ENCODE data around the gene CCR5.

CCR5 gene

DNA sequence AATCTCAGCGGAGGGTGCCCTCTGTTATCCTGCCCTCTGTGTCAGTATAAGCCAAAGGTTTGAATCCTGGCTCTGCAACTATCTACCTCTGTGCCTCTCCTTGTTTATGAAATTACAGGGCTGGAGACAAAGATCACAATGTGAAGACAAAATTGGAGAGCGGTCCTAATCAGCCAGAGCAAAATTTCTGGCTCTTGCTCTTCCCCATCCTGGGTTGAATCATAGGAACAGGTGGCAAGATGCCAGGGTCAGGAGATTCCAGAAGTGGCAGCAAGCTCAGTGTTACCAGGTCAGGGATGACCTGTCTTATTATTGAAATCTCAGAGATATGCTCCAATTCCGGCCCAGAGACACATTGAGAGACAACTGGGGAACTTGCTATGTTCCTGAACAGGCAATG, 19.1 kb upstream of the CCR5 start:
- H3K27me3 ChIP-seq (ENCODE audit: low read depth, low read length), result peaks cover 56% of the 10 kb centered on the region
- no peak overlapping the region for H3K27ac ChIP-seq (ENCODE audit: low read length)
- no peak overlapping the region for H3K9ac ChIP-seq (ENCODE audit: low read length)
- H3K79me2 ChIP-seq (ENCODE audit: low read length), result no peaks in the 10 kb centered on the region
- H3K9me3 ChIP-seq (ENCODE audit: insufficient read depth, low read length), result peaks cover 14% of the 10 kb centered on the region; the same call in 1 of the 2 replicates
- H3K36me3 ChIP-seq (replicated peaks; ENCODE audit: low read depth, low read length), result peaks cover 9% of the 10 kb centered on the region
- no peak overlapping the region for H3K4me2 ChIP-seq (ENCODE audit: low read length)
- H2AFZ ChIP-seq (ENCODE audit: low read depth, low read length), result no peak overlapping the region
- no peaks in the 10 kb centered on the region for H4K20me1 ChIP-seq (ENCODE audit: insufficient read depth, low read length)
- peaks cover 63% of the 10 kb centered on the region for H3K4me1 ChIP-seq (ENCODE audit: low read length)
- H3K4me3 ChIP-seq (ENCODE audit: low read length), result no peak overlapping the region
- TF ChIP-seq EZH2phosphoT487 (IDR thresholded peaks at IDR 0.05; ENCODE audit: low read depth), result no peak
- TF ChIP-seq, protein P1, sequence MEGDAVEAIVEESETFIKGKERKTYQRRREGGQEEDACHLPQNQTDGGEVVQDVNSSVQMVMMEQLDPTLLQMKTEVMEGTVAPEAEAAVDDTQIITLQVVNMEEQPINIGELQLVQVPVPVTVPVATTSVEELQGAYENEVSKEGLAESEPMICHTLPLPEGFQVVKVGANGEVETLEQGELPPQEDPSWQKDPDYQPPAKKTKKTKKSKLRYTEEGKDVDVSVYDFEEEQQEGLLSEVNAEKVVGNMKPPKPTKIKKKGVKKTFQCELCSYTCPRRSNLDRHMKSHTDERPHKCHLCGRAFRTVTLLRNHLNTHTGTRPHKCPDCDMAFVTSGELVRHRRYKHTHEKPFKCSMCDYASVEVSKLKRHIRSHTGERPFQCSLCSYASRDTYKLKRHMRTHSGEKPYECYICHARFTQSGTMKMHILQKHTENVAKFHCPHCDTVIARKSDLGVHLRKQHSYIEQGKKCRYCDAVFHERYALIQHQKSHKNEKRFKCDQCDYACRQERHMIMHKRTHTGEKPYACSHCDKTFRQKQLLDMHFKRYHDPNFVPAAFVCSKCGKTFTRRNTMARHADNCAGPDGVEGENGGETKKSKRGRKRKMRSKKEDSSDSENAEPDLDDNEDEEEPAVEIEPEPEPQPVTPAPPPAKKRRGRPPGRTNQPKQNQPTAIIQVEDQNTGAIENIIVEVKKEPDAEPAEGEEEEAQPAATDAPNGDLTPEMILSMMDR (IDR thresholded peaks at IDR 0.05; ENCODE audit: low read depth, low read length), result no peak

DNA sequence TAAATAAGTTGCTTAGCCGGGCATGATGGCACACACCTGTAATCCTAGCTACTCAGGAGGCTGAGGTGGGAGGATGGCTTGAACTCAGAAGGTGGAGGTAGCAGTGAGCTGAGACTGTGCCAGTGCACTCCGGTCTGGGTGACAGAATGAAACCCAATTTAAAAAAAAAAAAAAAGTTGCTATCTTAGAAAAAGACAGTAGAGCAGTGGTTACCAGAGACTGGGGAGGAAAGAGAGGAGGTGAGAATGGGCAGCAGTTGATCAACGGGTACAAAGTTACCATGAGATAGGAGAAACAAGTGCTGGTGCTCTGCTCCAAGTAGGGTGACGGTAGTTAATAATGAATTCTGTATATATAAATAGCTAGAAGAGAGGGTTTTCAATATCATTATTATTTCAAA, 17.7 kb upstream of the CCR5 start:
- H3K27ac ChIP-seq (ENCODE audit: low read length), result no peak overlapping the region
- peaks cover 74% of the 10 kb centered on the region for H3K4me1 ChIP-seq (ENCODE audit: low read length)
- H3K36me3 ChIP-seq (replicated peaks; ENCODE audit: low read depth, low read length), result peaks cover under 1% of the 10 kb centered on the region
- no peaks in the 10 kb centered on the region for H4K20me1 ChIP-seq (ENCODE audit: insufficient read depth, low read length)
- peaks cover 56% of the 10 kb centered on the region for H3K27me3 ChIP-seq (ENCODE audit: low read depth, low read length)
- peaks cover 2% of the 10 kb centered on the region; the same call in 1 of the 2 replicates for H3K9me3 ChIP-seq (ENCODE audit: insufficient read depth, low read length)
- H2AFZ ChIP-seq (ENCODE audit: low read depth, low read length), result no peak overlapping the region
- TF ChIP-seq, protein P1 (IDR thresholded peaks at IDR 0.05; ENCODE audit: low read depth, low read length), result no peak
- TF ChIP-seq EZH2phosphoT487 (IDR thresholded peaks at IDR 0.05; ENCODE audit: low read depth), result no peak
- H3K4me3 ChIP-seq (ENCODE audit: low read length), result no peak overlapping the region
- H3K4me2 ChIP-seq (ENCODE audit: low read length), result no peak overlapping the region
- no peak overlapping the region for H3K9ac ChIP-seq (ENCODE audit: low read length)
- no peaks in the 10 kb centered on the region for H3K79me2 ChIP-seq (ENCODE audit: low read length)

GRCh38 chr3:46353647-46354410, 16.9 kb upstream of the CCR5 start, which contains the start of gene CCR2:
Gene CCR2 (plus strand): TSS chr3:46354111. CDS start chr3:46357528, 3,417 bp downstream.
- TF ChIP-seq EZH2phosphoT487 (IDR thresholded peaks at IDR 0.05; ENCODE audit: low read depth), result no peak
- TF ChIP-seq, protein P1 (IDR thresholded peaks at IDR 0.05; ENCODE audit: low read depth, low read length), result no peak
- Histone ChIP-seq H4K20me1 (ENCODE audit: insufficient read depth, low read length) (no peaks in the 10 kb centered on the region), H3K4me3 (ENCODE audit: low read length) (peak within 1 kb of the TSS; percentile 37; the same call in 1 of the 2 replicates), H3K79me2 (ENCODE audit: low read length) (no peaks in the 10 kb centered on the region), H3K36me3 (replicated peaks; ENCODE audit: low read depth, low read length) (no peaks in the 10 kb centered on the region), H2AFZ (ENCODE audit: low read depth, low read length) (no peak within 1 kb of the TSS), H3K4me1 (ENCODE audit: low read length) (peaks cover 80% of the 10 kb centered on the region), H3K27ac (ENCODE audit: low read length) (peak within 1 kb of the TSS; percentile 87), H3K4me2 (ENCODE audit: low read length) (peak within 1 kb of the TSS; percentile 49), H3K9me3 (ENCODE audit: insufficient read depth, low read length) (no peaks in the 10 kb centered on the region), H3K9ac (ENCODE audit: low read length) (peak within 1 kb of the TSS; percentile 32), H3K27me3 (ENCODE audit: low read depth, low read length) (peaks cover 56% of the 10 kb centered on the region)

DNA sequence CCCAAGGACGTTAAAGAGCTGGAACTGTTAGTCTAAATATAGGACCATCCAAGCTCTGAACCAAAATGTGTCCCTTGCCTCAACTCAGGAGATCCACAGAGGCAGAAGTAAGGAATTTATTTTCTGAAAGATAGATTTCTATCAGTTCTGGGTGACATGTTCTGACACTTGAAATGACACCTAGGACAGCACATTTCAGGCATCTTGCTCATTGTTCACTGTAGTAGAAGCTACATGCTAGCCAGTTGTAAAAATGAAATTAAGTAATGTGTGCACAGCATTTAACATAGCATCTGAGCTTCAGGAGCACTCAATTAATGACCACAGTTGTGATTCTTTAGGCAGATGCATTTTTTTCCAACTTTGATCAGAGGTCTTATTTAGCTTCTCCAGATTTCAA, 16.3 kb upstream of the CCR5 start:
- peaks cover 56% of the 10 kb centered on the region for H3K27me3 ChIP-seq (ENCODE audit: low read depth, low read length)
- H3K36me3 ChIP-seq (replicated peaks; ENCODE audit: low read depth, low read length), result no peaks in the 10 kb centered on the region
- H3K79me2 ChIP-seq (ENCODE audit: low read length), result no peaks in the 10 kb centered on the region
- peak overlapping the region; percentile 32 for H3K9ac ChIP-seq (ENCODE audit: low read length)
- H3K4me2 ChIP-seq (ENCODE audit: low read length), result peak overlapping the region; percentile 49
- no peaks in the 10 kb centered on the region for H3K9me3 ChIP-seq (ENCODE audit: insufficient read depth, low read length)
- no peaks in the 10 kb centered on the region for H4K20me1 ChIP-seq (ENCODE audit: insufficient read depth, low read length)
- peak overlapping the region; percentile 87; the same call in 1 of the 2 replicates for H3K27ac ChIP-seq (ENCODE audit: low read length)
- H3K4me1 ChIP-seq (ENCODE audit: low read length), result peaks cover 80% of the 10 kb centered on the region
- H3K4me3 ChIP-seq (ENCODE audit: low read length), result peak overlapping the region; percentile 37; the same call in 1 of the 2 replicates
- TF ChIP-seq, protein P1 (IDR thresholded peaks at IDR 0.05; ENCODE audit: low read depth, low read length), result no peak
- no peak for TF ChIP-seq EZH2phosphoT487 (IDR thresholded peaks at IDR 0.05; ENCODE audit: low read depth)
- H2AFZ ChIP-seq (ENCODE audit: low read depth, low read length), result no peak overlapping the region
